Right lobe of liver (tissue), 4 donors: ENCODE measurements around the gene ASIC2.

Experiments
- POLR2A ChIP-seq: fragments of 450-650 bp; IDR thresholded peaks from one replicate; pipeline ENCODE4 v1.6.1; 2017; ENCODE audit warnings: antibody characterized with exemption, mild to moderate bottlenecking
- TF ChIP-seq, protein P1 (sequence below), 4 donors: fragments of 200-600 bp in 3 of 4; fragments of 450-650 bp in 1 of 4; IDR thresholded peaks; one replicate each; pipeline versions ENCODE4 v1.5.1 to v1.8.0; 2016 to 2022; ENCODE audit warnings: antibody characterized with exemption in 4 of 4, mild to moderate bottlenecking in 2 of 4
- donor health status: DM: no; HTN: no; CAD: no.
- donor health status: DM: no; HTN: no; CAD: no.
- donor health status: DM: no; HTN: yes; CAD: no.

DNA sequence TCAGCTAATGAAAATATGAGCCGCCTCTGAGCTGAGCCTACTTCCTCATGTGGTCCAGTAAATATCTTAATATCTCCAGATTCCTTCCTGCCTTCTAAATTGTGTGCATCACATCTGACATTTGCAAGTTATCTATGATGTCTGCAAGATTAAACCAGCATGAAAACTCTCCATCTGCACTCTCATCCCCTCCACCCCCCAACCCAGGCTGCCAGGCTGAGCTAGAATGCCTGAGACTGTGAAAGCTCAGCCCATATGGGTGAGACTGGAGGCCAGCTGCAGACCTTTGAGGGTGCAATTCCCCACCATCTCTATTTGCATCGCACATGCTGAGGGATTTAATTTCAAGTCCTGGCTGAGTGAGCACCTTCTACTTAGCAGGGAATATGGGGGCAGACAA, 82.8 kb downstream of the ASIC2 start:
- TF ChIP-seq, protein P1, sequence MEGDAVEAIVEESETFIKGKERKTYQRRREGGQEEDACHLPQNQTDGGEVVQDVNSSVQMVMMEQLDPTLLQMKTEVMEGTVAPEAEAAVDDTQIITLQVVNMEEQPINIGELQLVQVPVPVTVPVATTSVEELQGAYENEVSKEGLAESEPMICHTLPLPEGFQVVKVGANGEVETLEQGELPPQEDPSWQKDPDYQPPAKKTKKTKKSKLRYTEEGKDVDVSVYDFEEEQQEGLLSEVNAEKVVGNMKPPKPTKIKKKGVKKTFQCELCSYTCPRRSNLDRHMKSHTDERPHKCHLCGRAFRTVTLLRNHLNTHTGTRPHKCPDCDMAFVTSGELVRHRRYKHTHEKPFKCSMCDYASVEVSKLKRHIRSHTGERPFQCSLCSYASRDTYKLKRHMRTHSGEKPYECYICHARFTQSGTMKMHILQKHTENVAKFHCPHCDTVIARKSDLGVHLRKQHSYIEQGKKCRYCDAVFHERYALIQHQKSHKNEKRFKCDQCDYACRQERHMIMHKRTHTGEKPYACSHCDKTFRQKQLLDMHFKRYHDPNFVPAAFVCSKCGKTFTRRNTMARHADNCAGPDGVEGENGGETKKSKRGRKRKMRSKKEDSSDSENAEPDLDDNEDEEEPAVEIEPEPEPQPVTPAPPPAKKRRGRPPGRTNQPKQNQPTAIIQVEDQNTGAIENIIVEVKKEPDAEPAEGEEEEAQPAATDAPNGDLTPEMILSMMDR (IDR thresholded peaks at IDR 0.05): no peak
- no peak for TF ChIP-seq POLR2A
